H1 (cell line): ENCODE results near the gene ZC3H18.

Experiments
- ASH2L ChIP-seq: fragments of 200-600, 300-600 bp; sonication (generic); IDR thresholded peaks from one replicate; pipeline ENCODE4 v1.7.1; 2017; ENCODE audit warnings: low read length
- EZH2 ChIP-seq: fragments of 200-600 bp; sonication (generic); IDR thresholded peaks from 2 replicates; pipeline ENCODE4 v1.7.1; 2012; ENCODE audit warnings: low read depth, mild to moderate bottlenecking, moderate library complexity, low read length, inconsistent platforms; ENCODE audit not compliant: severe bottlenecking
- GABPA ChIP-seq: IDR thresholded peaks from 2 replicates; pipeline ENCODE4 v1.6.1; 2011; ENCODE audit warnings: mild to moderate bottlenecking, low read length, moderate library complexity, borderline replicate concordance; ENCODE audit not compliant: insufficient read depth
- JUN ChIP-seq: IDR thresholded peaks from 2 replicates; pipeline ENCODE4 v1.6.1; 2011; ENCODE audit warnings: low read depth, mild to moderate bottlenecking, improper control_type of control experiment, low read length
- POLR2A ChIP-seq, 2 experiments: IDR thresholded peaks; 1 replicate in 1 of 2; 2 replicates in 1 of 2; pipeline ENCODE4 v1.6.1; 2011; ENCODE audit warnings: low read depth in 2 of 2, low read length in 2 of 2, mild to moderate bottlenecking in 2 of 2; ENCODE audit errors: control extremely low read depth in 1 of 2
- POLR2AphosphoS5 ChIP-seq: IDR thresholded peaks from 2 replicates; pipeline ENCODE4 v1.6.1; 2011; ENCODE audit warnings: low read depth, low read length
- RFX5 ChIP-seq: IDR thresholded peaks from 2 replicates; pipeline ENCODE4 v1.6.1; 2011; ENCODE audit warnings: low read depth, low read length, improper control_type of control experiment, borderline replicate concordance
- SP2 ChIP-seq: IDR thresholded peaks from 2 replicates; pipeline ENCODE4 v1.6.1; 2012; ENCODE audit warnings: mild to moderate bottlenecking, low read length, inconsistent platforms
- SRF ChIP-seq: IDR thresholded peaks from 2 replicates; pipeline ENCODE4 v1.6.1; 2011; ENCODE audit warnings: mild to moderate bottlenecking, low read depth, low read length, moderate library complexity
- SUZ12 ChIP-seq: fragments of 200-600 bp; sonication (generic); IDR thresholded peaks from 2 replicates; pipeline ENCODE4 v1.6.1; 2012; ENCODE audit warnings: mild to moderate bottlenecking, inconsistent platforms, low read length, moderate library complexity, mixed read lengths
- TBP ChIP-seq: IDR thresholded peaks from 2 replicates; pipeline ENCODE4 v1.6.1; 2011; ENCODE audit warnings: low read depth, low read length, improper control_type of control experiment
- TCF12 ChIP-seq: IDR thresholded peaks from 2 replicates; pipeline ENCODE4 v1.6.1; 2011; ENCODE audit warnings: low read depth, mild to moderate bottlenecking, low read length
- TF ChIP-seq, protein P1 (sequence below), 3 experiments: IDR thresholded peaks; 1 replicate in 2 of 3; 2 replicates in 1 of 3; pipeline versions ENCODE4 v1.5.1 to v1.6.1; 2011; ENCODE audit warnings: low read length in 3 of 3, mild to moderate bottlenecking in 3 of 3, inconsistent platforms in 2 of 3, low read depth in 1 of 3, moderate library complexity in 1 of 3; ENCODE audit not compliant: insufficient read depth in 1 of 3; ENCODE audit errors: control extremely low read depth in 1 of 3
- TF ChIP-seq, protein P2 (sequence below): IDR thresholded peaks from 2 replicates; pipeline ENCODE4 v1.6.1; 2012; ENCODE audit warnings: inconsistent platforms

GRCh38 chr16:88630941-88631340 is 60.7 kb downstream of the ZC3H18 start:
- TF ChIP-seq TCF12 (no peak), TBP (no peak), SRF (no peak), SP2 (no peak), GABPA (no peak), EZH2 (no peak), POLR2A (IDR thresholded peaks at IDR 0.05; ENCODE audit: control extremely low read depth in 1 of 2, low read depth in 2 of 2, low read length in 2 of 2) (no peak), RFX5 (no peak), ASH2L (no peak), JUN (no peak), POLR2AphosphoS5 (no peak), SUZ12 (no peak)
- TF ChIP-seq, protein P1, sequence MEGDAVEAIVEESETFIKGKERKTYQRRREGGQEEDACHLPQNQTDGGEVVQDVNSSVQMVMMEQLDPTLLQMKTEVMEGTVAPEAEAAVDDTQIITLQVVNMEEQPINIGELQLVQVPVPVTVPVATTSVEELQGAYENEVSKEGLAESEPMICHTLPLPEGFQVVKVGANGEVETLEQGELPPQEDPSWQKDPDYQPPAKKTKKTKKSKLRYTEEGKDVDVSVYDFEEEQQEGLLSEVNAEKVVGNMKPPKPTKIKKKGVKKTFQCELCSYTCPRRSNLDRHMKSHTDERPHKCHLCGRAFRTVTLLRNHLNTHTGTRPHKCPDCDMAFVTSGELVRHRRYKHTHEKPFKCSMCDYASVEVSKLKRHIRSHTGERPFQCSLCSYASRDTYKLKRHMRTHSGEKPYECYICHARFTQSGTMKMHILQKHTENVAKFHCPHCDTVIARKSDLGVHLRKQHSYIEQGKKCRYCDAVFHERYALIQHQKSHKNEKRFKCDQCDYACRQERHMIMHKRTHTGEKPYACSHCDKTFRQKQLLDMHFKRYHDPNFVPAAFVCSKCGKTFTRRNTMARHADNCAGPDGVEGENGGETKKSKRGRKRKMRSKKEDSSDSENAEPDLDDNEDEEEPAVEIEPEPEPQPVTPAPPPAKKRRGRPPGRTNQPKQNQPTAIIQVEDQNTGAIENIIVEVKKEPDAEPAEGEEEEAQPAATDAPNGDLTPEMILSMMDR (IDR thresholded peaks at IDR 0.05; ENCODE audit: control extremely low read depth in 1 of 3, insufficient read depth in 1 of 3, low read depth in 1 of 3, low read length in 3 of 3), result no peak
- TF ChIP-seq, protein P2, sequence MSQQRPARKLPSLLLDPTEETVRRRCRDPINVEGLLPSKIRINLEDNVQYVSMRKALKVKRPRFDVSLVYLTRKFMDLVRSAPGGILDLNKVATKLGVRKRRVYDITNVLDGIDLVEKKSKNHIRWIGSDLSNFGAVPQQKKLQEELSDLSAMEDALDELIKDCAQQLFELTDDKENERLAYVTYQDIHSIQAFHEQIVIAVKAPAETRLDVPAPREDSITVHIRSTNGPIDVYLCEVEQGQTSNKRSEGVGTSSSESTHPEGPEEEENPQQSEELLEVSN, result no peak
